ENCODE results near the gene NOD2.

Gene NOD2

DNA sequence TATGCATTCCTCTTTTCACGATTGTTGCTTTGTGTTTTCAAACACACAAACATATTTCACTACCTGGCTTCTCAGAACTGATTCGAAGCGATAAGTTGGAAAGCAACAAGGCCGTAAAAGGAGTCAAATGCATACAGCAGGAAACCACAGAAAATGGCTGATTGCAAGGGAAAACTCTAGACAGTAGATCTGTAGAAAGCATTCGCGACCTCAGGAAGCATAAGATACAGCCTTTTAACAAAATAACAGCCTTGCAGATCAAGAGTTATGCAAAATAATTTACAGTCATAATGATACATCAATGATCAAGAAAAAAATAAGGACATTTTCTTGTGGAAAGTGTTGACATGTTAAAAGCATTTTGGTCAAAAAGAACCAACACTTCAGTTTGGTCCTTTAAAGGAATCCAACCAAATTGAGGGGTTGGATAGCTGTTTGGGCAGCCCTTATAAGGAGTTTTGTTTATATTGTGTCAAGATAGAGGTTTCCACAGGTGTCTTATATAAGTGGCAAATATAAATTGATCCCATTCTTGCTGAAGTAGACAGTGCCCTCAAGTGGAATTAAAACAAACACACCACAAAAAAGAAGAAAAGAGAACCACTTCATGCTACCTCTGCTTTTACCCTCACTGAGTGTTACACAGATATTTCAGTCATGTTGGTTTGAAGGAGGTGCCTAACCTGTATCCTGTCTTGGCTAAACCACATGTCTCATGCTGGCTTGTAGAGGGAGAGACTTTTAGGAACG, 54.0 kb downstream of the NOD2 start:
- H3K4me3 ChIP-seq (ENCODE audit: control insufficient read depth, low read depth, low read length), result no peak overlapping the region
- DNase-seq (ENCODE audit: low read depth), result peak; percentile 27

DNA sequence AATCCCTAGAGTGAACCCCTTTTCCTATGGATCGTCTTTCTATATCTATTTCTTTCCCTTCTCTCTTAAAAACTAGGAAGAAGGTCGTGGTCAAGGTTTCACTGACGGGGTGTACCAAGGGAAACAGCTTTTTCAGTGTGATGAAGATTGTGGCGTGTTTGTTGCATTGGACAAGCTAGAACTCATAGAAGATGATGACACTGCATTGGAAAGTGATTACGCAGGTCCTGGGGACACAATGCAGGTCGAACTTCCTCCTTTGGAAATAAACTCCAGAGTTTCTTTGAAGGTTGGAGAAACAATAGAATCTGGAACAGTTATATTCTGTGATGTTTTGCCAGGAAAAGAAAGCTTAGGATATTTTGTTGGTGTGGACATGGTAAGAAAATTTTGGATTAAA, 58.1 kb downstream of the NOD2 start:
- TF ChIP-seq, protein P1, sequence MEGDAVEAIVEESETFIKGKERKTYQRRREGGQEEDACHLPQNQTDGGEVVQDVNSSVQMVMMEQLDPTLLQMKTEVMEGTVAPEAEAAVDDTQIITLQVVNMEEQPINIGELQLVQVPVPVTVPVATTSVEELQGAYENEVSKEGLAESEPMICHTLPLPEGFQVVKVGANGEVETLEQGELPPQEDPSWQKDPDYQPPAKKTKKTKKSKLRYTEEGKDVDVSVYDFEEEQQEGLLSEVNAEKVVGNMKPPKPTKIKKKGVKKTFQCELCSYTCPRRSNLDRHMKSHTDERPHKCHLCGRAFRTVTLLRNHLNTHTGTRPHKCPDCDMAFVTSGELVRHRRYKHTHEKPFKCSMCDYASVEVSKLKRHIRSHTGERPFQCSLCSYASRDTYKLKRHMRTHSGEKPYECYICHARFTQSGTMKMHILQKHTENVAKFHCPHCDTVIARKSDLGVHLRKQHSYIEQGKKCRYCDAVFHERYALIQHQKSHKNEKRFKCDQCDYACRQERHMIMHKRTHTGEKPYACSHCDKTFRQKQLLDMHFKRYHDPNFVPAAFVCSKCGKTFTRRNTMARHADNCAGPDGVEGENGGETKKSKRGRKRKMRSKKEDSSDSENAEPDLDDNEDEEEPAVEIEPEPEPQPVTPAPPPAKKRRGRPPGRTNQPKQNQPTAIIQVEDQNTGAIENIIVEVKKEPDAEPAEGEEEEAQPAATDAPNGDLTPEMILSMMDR (conservative IDR thresholded peaks at IDR 0.05; ENCODE audit: control insufficient read depth, insufficient read depth, low read depth, low read length), result no peak
- DNase-seq (ENCODE audit: low read depth), result no peak
- no peak overlapping the region for H3K4me3 ChIP-seq (ENCODE audit: control insufficient read depth, low read depth, low read length)

More for the DNA sequence above, 54.0 kb downstream of the NOD2 start:
- TF ChIP-seq, protein P1 (conservative IDR thresholded peaks at IDR 0.05; ENCODE audit: control insufficient read depth, insufficient read depth, low read depth, low read length), result peak; percentile 19

DNA sequence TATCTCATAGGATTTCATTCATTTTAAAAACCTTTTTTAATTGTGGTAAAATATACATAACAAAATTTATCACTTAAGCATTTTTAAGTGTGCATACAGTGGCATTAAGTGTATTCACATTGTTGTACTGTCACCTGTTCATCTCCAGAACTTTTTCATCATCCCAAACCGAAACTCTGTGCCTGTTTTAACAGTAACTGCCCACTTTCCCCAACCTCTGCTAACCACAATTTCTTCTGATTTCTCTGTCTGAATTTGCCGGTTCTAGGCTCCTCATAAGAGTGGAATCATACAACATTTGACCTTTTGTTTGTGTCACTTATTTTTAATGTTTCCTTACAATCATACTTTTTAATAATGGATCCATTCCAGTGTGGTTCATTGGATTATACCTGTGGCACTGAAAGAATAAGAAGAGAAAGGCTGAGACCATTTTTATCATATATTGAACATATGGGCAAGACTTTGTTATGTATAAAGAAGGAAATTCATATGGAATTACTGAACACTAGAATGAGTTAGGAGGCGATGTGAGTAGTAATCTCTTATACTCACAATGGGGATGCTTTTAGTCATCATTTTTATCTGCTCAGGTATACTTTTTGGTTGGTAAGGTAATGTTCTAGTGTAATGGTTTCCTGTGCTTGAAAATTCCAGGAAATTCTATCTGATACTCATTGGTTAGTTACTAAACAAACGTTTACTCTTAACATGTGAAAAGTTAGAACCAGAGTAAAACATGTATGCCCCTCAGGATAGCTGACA, 59.2 kb downstream of the NOD2 start:
- no peak overlapping the region for H3K4me3 ChIP-seq (ENCODE audit: control insufficient read depth, low read depth, low read length)
- no peak for DNase-seq (ENCODE audit: low read depth)
- TF ChIP-seq, protein P1 (conservative IDR thresholded peaks at IDR 0.05; ENCODE audit: control insufficient read depth, insufficient read depth, low read depth, low read length), result no peak

DNA sequence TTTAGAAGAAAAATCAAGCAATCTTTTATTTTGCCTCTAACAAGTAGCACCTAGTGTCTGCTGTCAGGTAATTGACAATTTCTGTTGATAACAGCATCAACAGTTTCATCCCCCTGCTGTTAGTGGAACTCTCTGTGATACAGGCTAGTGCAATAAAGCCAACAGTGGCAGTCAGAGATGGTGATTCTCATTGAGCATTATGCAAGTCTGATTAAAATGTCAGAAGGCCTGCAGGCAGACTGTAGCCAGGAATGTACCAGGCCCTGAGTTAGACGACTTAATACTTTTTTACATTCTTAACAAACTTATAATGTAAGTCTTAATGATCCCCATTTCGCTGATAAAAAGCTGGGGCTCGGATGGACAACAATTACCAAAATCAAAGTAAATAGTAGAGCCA, 63.1 kb downstream of the NOD2 start:
- DNase-seq (ENCODE audit: low read depth), result no peak
- no peak overlapping the region for H3K4me3 ChIP-seq (ENCODE audit: control insufficient read depth, low read depth, low read length)
- TF ChIP-seq, protein P1 (conservative IDR thresholded peaks at IDR 0.05; ENCODE audit: control insufficient read depth, insufficient read depth, low read depth, low read length), result no peak

DNA sequence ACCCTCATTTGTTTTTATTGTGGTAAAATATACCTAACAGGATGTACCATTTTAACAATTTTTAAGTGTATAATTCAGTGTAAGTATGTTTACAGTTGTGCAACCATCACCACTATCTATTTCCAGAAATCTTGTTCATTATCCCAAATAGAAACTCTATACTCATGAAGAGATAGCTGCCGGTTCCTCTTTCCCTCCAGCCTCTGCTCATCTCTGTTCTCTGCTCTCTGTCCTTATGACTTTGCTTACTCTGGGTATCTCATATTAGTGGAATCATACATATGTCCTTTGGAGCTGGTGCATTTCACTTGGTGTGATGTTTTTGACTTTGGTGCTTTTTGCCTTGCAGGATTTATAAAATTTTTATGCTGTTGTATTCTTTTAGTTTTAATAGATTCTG, 67.9 kb downstream of the NOD2 start:
- no peak overlapping the region for H3K4me3 ChIP-seq (ENCODE audit: control insufficient read depth, low read depth, low read length)
- no peak for DNase-seq (ENCODE audit: low read depth)
- TF ChIP-seq, protein P1 (conservative IDR thresholded peaks at IDR 0.05; ENCODE audit: control insufficient read depth, insufficient read depth, low read depth, low read length), result no peak

DNA sequence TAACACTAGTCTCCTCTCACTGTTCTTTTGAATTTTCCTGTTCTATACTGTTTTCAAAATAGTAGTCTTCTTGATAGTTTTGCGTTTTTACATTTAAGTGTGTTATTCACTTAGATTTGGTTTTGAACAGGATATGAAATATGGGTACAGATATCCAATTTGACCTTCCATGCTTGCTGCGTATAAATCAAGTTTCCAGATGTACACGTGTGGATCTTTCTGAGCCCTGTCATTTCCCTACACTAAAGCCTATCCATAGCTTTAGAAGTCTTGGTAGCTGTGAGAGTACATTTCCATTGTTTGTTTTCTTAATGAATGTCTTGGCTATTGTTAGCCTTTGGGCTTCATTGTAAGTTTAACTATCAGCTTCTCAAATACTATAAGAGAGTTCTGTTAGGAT, 68.8 kb downstream of the NOD2 start:
- TF ChIP-seq, protein P1 (conservative IDR thresholded peaks at IDR 0.05; ENCODE audit: control insufficient read depth, insufficient read depth, low read depth, low read length), result no peak
- H3K4me3 ChIP-seq (ENCODE audit: control insufficient read depth, low read depth, low read length), result no peak overlapping the region
- no peak for DNase-seq (ENCODE audit: low read depth)
